Measurements from ENCODE around the gene ZNF598. TPM values are rescaled to one million over a fixed set of nuclear protein-coding genes. Genes with fewer than 3 reads are reported as not detected.

ZNF598 gene
- total and polyA plus RNA-seq, 2 of the 13 experiments (the other 11 are each of a cell fraction or from before 2014, with no cell fraction given), result 13.5 to 14.2 TPM

GRCh38 chr16:1990351-1991134 is 19.1 kb downstream of the ZNF598 start (continued):
- peak; percentile 65 for TF ChIP-seq ZFP36 (IDR thresholded peaks at IDR 0.05; ENCODE audit: borderline replicate concordance, low read depth, low read length, partially characterized antibody)
- no peak for TF ChIP-seq ARNT2 (CRISPR knock-in tag; IDR thresholded peaks at IDR 0.05; ENCODE audit: low read depth)
- TF ChIP-seq ZNF572 (CRISPR knock-in tag; IDR thresholded peaks at IDR 0.05), result 0 out of 2 replicates have a peak, but pooled peaks have one; percentile 63
- TF ChIP-seq SAP130 (CRISPR knock-in tag; IDR thresholded peaks at IDR 0.05; ENCODE audit: low read depth), result peak; percentile 33
- no peak for TF ChIP-seq CENPX (CRISPR knock-in tag; IDR thresholded peaks at IDR 0.05)
- TF ChIP-seq CBX5 (CRISPR knock-in tag; IDR thresholded peaks at IDR 0.05; ENCODE audit: borderline replicate concordance), result no peak
- no peak for TF ChIP-seq ZNF460 (CRISPR knock-in tag; IDR thresholded peaks at IDR 0.05; ENCODE audit: borderline replicate concordance)
- no peak for TF ChIP-seq FOXO1 (CRISPR knock-in tag; IDR thresholded peaks at IDR 0.05)
- TF ChIP-seq POLR2G (IDR thresholded peaks at IDR 0.05; ENCODE audit: low read depth, low read length), result no peak
- TF ChIP-seq HNF4A (CRISPR knock-in tag; IDR thresholded peaks at IDR 0.05), result no peak
- 0 out of 2 replicates have a peak, but pooled peaks have one; percentile 13 for TF ChIP-seq THAP11 (CRISPR knock-in tag; IDR thresholded peaks at IDR 0.05)
- TF ChIP-seq ZNF704 (CRISPR knock-in tag; IDR thresholded peaks at IDR 0.05; ENCODE audit: borderline replicate concordance), result no peak
- TF ChIP-seq ZBED4 (CRISPR knock-in tag; IDR thresholded peaks at IDR 0.05; ENCODE audit: borderline replicate concordance), result 0 out of 2 replicates have a peak, but pooled peaks have one; percentile 49
- TF ChIP-seq, protein P1, sequence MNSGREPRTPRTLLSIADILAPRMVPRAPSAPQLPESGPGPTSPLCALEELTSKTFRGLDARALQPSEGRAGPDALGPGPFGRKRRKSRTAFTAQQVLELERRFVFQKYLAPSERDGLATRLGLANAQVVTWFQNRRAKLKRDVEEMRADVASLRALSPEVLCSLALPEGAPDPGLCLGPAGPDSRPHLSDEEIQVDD (CRISPR knock-in tag; IDR thresholded peaks at IDR 0.05; ENCODE audit: borderline replicate concordance), result no peak
- TF ChIP-seq TEAD2 (CRISPR knock-in tag; IDR thresholded peaks at IDR 0.05), result no peak
- no peak for TF ChIP-seq HNRNPL (IDR thresholded peaks at IDR 0.05; ENCODE audit: low read depth, low read length)
- no peak for TF ChIP-seq NCOA5 (CRISPR knock-in tag; IDR thresholded peaks at IDR 0.05)
- no peak for TF ChIP-seq ZNF20 (CRISPR knock-in tag; IDR thresholded peaks at IDR 0.05)
- no peak for TF ChIP-seq ZNF333 (CRISPR knock-in tag; IDR thresholded peaks at IDR 0.05; ENCODE audit: borderline replicate concordance)
- TF ChIP-seq ZSCAN9 (CRISPR knock-in tag; IDR thresholded peaks at IDR 0.05; ENCODE audit: borderline replicate concordance), result no peak
- TF ChIP-seq REL (CRISPR knock-in tag; conservative IDR thresholded peaks at IDR 0.05), result no peak
- TF ChIP-seq MXD1 (CRISPR knock-in tag; IDR thresholded peaks at IDR 0.05), result peak; percentile 44; the same call in 1 of the 2 replicates
- no peak for TF ChIP-seq ATF1 (CRISPR knock-in tag; IDR thresholded peaks at IDR 0.05)
- no peak for TF ChIP-seq SRF (IDR thresholded peaks at IDR 0.05; ENCODE audit: low read depth, low read length)
- TF ChIP-seq GABPB1 (CRISPR knock-in tag; IDR thresholded peaks at IDR 0.05), result peak; percentile 59; the same call in 1 of the 2 replicates
- peak; percentile 28; the same call in 1 of the 2 replicates for TF ChIP-seq DMAP1 (CRISPR knock-in tag; IDR thresholded peaks at IDR 0.05)

All from HepG2 (cell line).